Neural progenitor cell (in vitro differentiated cells): ENCODE results near the gene OR51G2. TPM values are rescaled to one million over a fixed set of nuclear protein-coding genes. Genes with fewer than 3 reads are reported as not detected.

Experiments used
- DNase-seq: peaks from one replicate; pipeline ENCODE4 v3.0.0-alpha.2; 2016; ENCODE audit warnings: low spot score
- H2AFZ ChIP-seq: fragments of 200-600 bp; sonication (generic); replicated peaks from 2 replicates; pipeline ENCODE4 v1.6.1; 2016; ENCODE audit warnings: antibody characterized with exemption
- H3F3A ChIP-seq: fragments of 200-600 bp; sonication (generic); 2 replicates; pipeline ENCODE4 v1.6.1; 2016; ENCODE audit warnings: antibody characterized with exemption, low read depth
- H3K27ac ChIP-seq: fragments of 200-600 bp; sonication (generic); 2 replicates; pipeline ENCODE4 v1.5.1; 2016; ENCODE audit warnings: mild to moderate bottlenecking
- H3K27me3 ChIP-seq: fragments of 200-600 bp; sonication (generic); 2 replicates; pipeline ENCODE4 v1.6.1; 2016; ENCODE audit warnings: mild to moderate bottlenecking, moderate library complexity
- H3K36me3 ChIP-seq: fragments of 200-600 bp; sonication (generic); 2 replicates; pipeline ENCODE4 v1.5.1; 2016
- H3K4me1 ChIP-seq: fragments of 200-600 bp; sonication (generic); 2 replicates; pipeline ENCODE4 v1.6.1; 2016; ENCODE audit warnings: mixed run types
- H3K4me2 ChIP-seq: fragments of 200-600 bp; sonication (generic); 2 replicates; pipeline ENCODE4 v1.6.1; 2016
- H3K4me3 ChIP-seq: fragments of 200-600 bp; sonication (generic); 2 replicates; pipeline ENCODE4 v1.5.1; 2016
- H3K79me2 ChIP-seq: fragments of 200-600 bp; sonication (generic); 2 replicates; pipeline ENCODE4 v1.6.1; 2016; ENCODE audit warnings: low read depth
- H3K9ac ChIP-seq: fragments of 200-600 bp; sonication (generic); 2 replicates; pipeline ENCODE4 v1.6.1; 2016
- H3K9me3 ChIP-seq: fragments of 200-600 bp; sonication (generic); 2 replicates; pipeline ENCODE4 v1.5.1; 2016; ENCODE audit warnings: low read depth
- H4K20me1 ChIP-seq: fragments of 200-600 bp; sonication (generic); 2 replicates; pipeline ENCODE4 v1.6.1; 2016; ENCODE audit warnings: low read depth
- H3K27ac Mint-ChIP-seq: 3 replicates; pipeline ENCODE4 v1.8.0; 2021; ENCODE audit warnings: mixed read lengths
- H3K27me3 Mint-ChIP-seq: 2 replicates; pipeline ENCODE4 v1.8.0; 2022; ENCODE audit warnings: low read depth, mild to moderate bottlenecking, inconsistent platforms, moderate library complexity, mixed read lengths; ENCODE audit not compliant: insufficient read depth
- H3K36me3 Mint-ChIP-seq: 3 replicates; pipeline ENCODE4 v1.8.0; 2021; ENCODE audit warnings: mixed read lengths
- H3K4me1 Mint-ChIP-seq: 3 replicates; pipeline ENCODE4 v1.8.0; 2021; ENCODE audit warnings: mixed read lengths
- H3K4me3 Mint-ChIP-seq: 3 replicates; pipeline ENCODE4 v1.8.0; 2021; ENCODE audit warnings: mild to moderate bottlenecking, moderate library complexity, mixed read lengths
- H3K9me3 Mint-ChIP-seq: 3 replicates; pipeline ENCODE4 v1.8.0; 2020; ENCODE audit warnings: mixed read lengths
- EZH2 ChIP-seq: fragments of 200-600 bp; sonication (generic); IDR thresholded peaks from 2 replicates; pipeline ENCODE4 v1.6.1; 2017; ENCODE audit warnings: antibody characterized with exemption, mild to moderate bottlenecking, moderate library complexity
- EZH2phosphoT487 ChIP-seq: fragments of 200-600 bp; sonication (generic); IDR thresholded peaks from 2 replicates; pipeline ENCODE4 v1.6.1; 2017; ENCODE audit warnings: antibody characterized with exemption
- total RNA-seq: library from RNA; depleted of rRNA; stranded (reverse); fragments of >200 nt; gene quantifications from 2 replicates; pipeline ENCODE4 v1.2.3, GENCODE V29; 2015; ENCODE audit warnings: low replicate concordance
- TF ChIP-seq, protein P1 (sequence below): fragments of 200-600 bp; sonication (generic); IDR thresholded peaks from 2 replicates; pipeline ENCODE4 v1.5.1; 2017; ENCODE audit warnings: antibody characterized with exemption, mild to moderate bottlenecking

Gene OR51G2
- total RNA-seq, 1 donor from 2014 or later = not detected

GRCh38 chr11:4884361-4884760, 34.8 kb downstream of the OR51G2 start:
- no peaks in the 10 kb centered on the region for H3K4me1 ChIP-seq
- Mint-ChIP-seq H3K27ac (no peak overlapping the region), H3K4me3 (no peak overlapping the region), H3K36me3 (no peaks in the 10 kb centered on the region), H3K27me3 (no peaks in the 10 kb centered on the region), H3K4me1 (peaks cover 10% of the 10 kb centered on the region), H3K9me3 (no peaks in the 10 kb centered on the region)
- H3K9ac ChIP-seq = no peak overlapping the region
- no peak overlapping the region for H3K27ac ChIP-seq
- DNase-seq = no peak
- TF ChIP-seq, protein P1, sequence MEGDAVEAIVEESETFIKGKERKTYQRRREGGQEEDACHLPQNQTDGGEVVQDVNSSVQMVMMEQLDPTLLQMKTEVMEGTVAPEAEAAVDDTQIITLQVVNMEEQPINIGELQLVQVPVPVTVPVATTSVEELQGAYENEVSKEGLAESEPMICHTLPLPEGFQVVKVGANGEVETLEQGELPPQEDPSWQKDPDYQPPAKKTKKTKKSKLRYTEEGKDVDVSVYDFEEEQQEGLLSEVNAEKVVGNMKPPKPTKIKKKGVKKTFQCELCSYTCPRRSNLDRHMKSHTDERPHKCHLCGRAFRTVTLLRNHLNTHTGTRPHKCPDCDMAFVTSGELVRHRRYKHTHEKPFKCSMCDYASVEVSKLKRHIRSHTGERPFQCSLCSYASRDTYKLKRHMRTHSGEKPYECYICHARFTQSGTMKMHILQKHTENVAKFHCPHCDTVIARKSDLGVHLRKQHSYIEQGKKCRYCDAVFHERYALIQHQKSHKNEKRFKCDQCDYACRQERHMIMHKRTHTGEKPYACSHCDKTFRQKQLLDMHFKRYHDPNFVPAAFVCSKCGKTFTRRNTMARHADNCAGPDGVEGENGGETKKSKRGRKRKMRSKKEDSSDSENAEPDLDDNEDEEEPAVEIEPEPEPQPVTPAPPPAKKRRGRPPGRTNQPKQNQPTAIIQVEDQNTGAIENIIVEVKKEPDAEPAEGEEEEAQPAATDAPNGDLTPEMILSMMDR = no peak
- TF ChIP-seq EZH2 (no peak), EZH2phosphoT487 (no peak)
- no peaks in the 10 kb centered on the region for H4K20me1 ChIP-seq
- no peaks in the 10 kb centered on the region for H3K79me2 ChIP-seq
- H3K4me2 ChIP-seq = no peak overlapping the region
- H3F3A ChIP-seq = no peaks in the 10 kb centered on the region
- no peaks in the 10 kb centered on the region for H3K9me3 ChIP-seq
- no peak overlapping the region for H3K4me3 ChIP-seq
- peaks cover 2% of the 10 kb centered on the region for H3K36me3 ChIP-seq
- H3K27me3 ChIP-seq = no peaks in the 10 kb centered on the region
- H2AFZ ChIP-seq = no peak overlapping the region

- Mint-ChIP-seq H3K4me1 (peaks cover 10% of the 10 kb centered on the region), H3K4me3 (no peak overlapping the region), H3K36me3 (no peaks in the 10 kb centered on the region), H3K9me3 (no peaks in the 10 kb centered on the region), H3K27ac (no peak overlapping the region), H3K27me3 (no peaks in the 10 kb centered on the region)
- Histone ChIP-seq H2AFZ (no peak overlapping the region), H3K4me3 (no peak overlapping the region), H3K27ac (no peak overlapping the region), H4K20me1 (no peaks in the 10 kb centered on the region), H3K79me2 (no peaks in the 10 kb centered on the region), H3K27me3 (no peaks in the 10 kb centered on the region), H3K36me3 (peaks cover 2% of the 10 kb centered on the region), H3K9ac (no peak overlapping the region), H3K9me3 (no peaks in the 10 kb centered on the region), H3K4me2 (no peak overlapping the region), H3F3A (no peaks in the 10 kb centered on the region), H3K4me1 (no peaks in the 10 kb centered on the region)
- TF ChIP-seq EZH2phosphoT487 (no peak), EZH2 (no peak)
- TF ChIP-seq, protein P1 = no peak
- no peak for DNase-seq
Measured at GRCh38 chr11:4882543-4882942, 36.6 kb downstream of the OR51G2 start.

GRCh38 chr11:4881860-4882500, 37.2 kb downstream of the OR51G2 start, which contains the start of gene OR51T1:
TSS of gene OR51T1 (plus strand) at chr11:4881900. CDS start at chr11:4881900, 0 bp downstream.
- Mint-ChIP-seq H3K4me3 (no peak within 1 kb of the TSS), H3K27ac (no peak within 1 kb of the TSS), H3K36me3 (no peaks in the 10 kb centered on the region), H3K4me1 (peaks cover 10% of the 10 kb centered on the region), H3K27me3 (peaks cover 3% of the 10 kb centered on the region), H3K9me3 (no peaks in the 10 kb centered on the region)
- DNase-seq = no peak
- Histone ChIP-seq H3K27ac (no peak within 1 kb of the TSS), H3K79me2 (no peaks in the 10 kb centered on the region), H3K36me3 (peaks cover 2% of the 10 kb centered on the region), H3F3A (no peaks in the 10 kb centered on the region), H4K20me1 (no peaks in the 10 kb centered on the region), H3K4me1 (no peaks in the 10 kb centered on the region), H3K4me2 (no peak within 1 kb of the TSS), H3K9me3 (no peaks in the 10 kb centered on the region), H3K9ac (no peak within 1 kb of the TSS), H3K4me3 (no peak within 1 kb of the TSS), H3K27me3 (no peaks in the 10 kb centered on the region), H2AFZ (no peak within 1 kb of the TSS)
- TF ChIP-seq EZH2 (no peak), EZH2phosphoT487 (no peak)
- TF ChIP-seq, protein P1 = no peak
